ENCODE data around the gene LARP4.

GRCh38 chr12:50507930-50508329, 107.2 kb downstream of the LARP4 start:
- TF ChIP-seq CTCF (IDR thresholded peaks at IDR 0.05): no peak
- no peak for TF ChIP-seq POLR2AphosphoS5 (IDR thresholded peaks at IDR 0.05)
- TF ChIP-seq EP300 (IDR thresholded peaks at IDR 0.05): no peak
- TF ChIP-seq POLR2A (IDR thresholded peaks at IDR 0.05): no peak

Measured in upper lobe of left lung (tissue), 4 donors.